Panc1 (cell line): ENCODE data around the gene USP8.
"Not testable (repeated sequence)": the region's sequence is repeated elsewhere in the genome, so short reads cannot be mapped to it uniquely, and the experiment has no call there.

Source experiments
- POLR2AphosphoS5 ChIP-seq: IDR thresholded peaks from 2 replicates; pipeline ENCODE4 v1.6.1; 2012; ENCODE audit warnings: mild to moderate bottlenecking, low read depth, low read length, moderate library complexity
- SIN3A ChIP-seq: IDR thresholded peaks from 2 replicates; pipeline ENCODE4 v1.6.1; 2012; ENCODE audit warnings: low read depth, mild to moderate bottlenecking, low read length, moderate library complexity, borderline replicate concordance; ENCODE audit not compliant: insufficient read depth
- TCF7L2 ChIP-seq: IDR thresholded peaks from 2 replicates; pipeline ENCODE4 v1.6.1; 2011; ENCODE audit warnings: mild to moderate bottlenecking, low read depth, low read length, inconsistent platforms
- TF ChIP-seq, protein P1 (sequence below): fragments of 450-650 bp; IDR thresholded peaks from 2 replicates; pipeline ENCODE4 v1.5.1; 2017; ENCODE audit warnings: mild to moderate bottlenecking
- TF ChIP-seq, protein P2 (sequence below), 2 experiments: IDR thresholded peaks; 2 replicates each; pipeline ENCODE4 v1.6.1; 2011 to 2012; ENCODE audit warnings: low read depth in 2 of 2, control low read depth in 1 of 2, low read length in 1 of 2, mild to moderate bottlenecking in 1 of 2, moderate library complexity in 1 of 2; ENCODE audit not compliant: insufficient read depth in 1 of 2

DNA sequence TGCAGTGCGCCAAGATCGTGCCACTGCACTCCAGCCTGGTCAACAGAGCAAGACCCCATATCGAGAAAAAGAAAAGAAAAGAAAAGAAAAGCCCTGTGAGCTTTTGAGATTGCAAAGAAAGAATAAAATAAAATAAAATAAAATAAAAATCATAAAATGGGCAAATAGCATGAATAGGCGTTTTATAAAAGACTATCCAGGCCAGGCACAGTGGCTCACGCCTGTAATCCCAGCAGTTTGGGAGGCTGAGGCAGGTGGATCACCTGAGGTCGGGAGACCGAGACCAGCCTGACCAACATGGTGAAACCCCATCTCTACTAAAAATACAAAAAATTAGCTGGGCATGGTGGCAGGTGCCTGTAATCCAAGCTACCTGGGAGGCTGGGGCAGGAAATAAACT, 44.8 kb upstream of the USP8 start:
- TF ChIP-seq, protein P1, sequence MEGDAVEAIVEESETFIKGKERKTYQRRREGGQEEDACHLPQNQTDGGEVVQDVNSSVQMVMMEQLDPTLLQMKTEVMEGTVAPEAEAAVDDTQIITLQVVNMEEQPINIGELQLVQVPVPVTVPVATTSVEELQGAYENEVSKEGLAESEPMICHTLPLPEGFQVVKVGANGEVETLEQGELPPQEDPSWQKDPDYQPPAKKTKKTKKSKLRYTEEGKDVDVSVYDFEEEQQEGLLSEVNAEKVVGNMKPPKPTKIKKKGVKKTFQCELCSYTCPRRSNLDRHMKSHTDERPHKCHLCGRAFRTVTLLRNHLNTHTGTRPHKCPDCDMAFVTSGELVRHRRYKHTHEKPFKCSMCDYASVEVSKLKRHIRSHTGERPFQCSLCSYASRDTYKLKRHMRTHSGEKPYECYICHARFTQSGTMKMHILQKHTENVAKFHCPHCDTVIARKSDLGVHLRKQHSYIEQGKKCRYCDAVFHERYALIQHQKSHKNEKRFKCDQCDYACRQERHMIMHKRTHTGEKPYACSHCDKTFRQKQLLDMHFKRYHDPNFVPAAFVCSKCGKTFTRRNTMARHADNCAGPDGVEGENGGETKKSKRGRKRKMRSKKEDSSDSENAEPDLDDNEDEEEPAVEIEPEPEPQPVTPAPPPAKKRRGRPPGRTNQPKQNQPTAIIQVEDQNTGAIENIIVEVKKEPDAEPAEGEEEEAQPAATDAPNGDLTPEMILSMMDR: not testable (repeated sequence)
- TF ChIP-seq POLR2AphosphoS5, TCF7L2, SIN3A: not testable (repeated sequence)
- TF ChIP-seq, protein P2, sequence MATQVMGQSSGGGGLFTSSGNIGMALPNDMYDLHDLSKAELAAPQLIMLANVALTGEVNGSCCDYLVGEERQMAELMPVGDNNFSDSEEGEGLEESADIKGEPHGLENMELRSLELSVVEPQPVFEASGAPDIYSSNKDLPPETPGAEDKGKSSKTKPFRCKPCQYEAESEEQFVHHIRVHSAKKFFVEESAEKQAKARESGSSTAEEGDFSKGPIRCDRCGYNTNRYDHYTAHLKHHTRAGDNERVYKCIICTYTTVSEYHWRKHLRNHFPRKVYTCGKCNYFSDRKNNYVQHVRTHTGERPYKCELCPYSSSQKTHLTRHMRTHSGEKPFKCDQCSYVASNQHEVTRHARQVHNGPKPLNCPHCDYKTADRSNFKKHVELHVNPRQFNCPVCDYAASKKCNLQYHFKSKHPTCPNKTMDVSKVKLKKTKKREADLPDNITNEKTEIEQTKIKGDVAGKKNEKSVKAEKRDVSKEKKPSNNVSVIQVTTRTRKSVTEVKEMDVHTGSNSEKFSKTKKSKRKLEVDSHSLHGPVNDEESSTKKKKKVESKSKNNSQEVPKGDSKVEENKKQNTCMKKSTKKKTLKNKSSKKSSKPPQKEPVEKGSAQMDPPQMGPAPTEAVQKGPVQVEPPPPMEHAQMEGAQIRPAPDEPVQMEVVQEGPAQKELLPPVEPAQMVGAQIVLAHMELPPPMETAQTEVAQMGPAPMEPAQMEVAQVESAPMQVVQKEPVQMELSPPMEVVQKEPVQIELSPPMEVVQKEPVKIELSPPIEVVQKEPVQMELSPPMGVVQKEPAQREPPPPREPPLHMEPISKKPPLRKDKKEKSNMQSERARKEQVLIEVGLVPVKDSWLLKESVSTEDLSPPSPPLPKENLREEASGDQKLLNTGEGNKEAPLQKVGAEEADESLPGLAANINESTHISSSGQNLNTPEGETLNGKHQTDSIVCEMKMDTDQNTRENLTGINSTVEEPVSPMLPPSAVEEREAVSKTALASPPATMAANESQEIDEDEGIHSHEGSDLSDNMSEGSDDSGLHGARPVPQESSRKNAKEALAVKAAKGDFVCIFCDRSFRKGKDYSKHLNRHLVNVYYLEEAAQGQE (IDR thresholded peaks at IDR 0.05; ENCODE audit: insufficient read depth in 1 of 2, low read depth in 2 of 2, low read length in 1 of 2): not testable (repeated sequence)
